GM23338 (cell line): ENCODE results near the gene LCLAT1.

ENCODE experiments used
- CREB1 ChIP-seq: fragments of 250-450 bp; sonication (Bioruptor Pico); IDR thresholded peaks from 2 replicates; pipeline ENCODE4 v1.5.0; 2020; ENCODE audit warnings: low read depth, mild to moderate bottlenecking, moderate library complexity
- CTCF ChIP-seq, 2 experiments: fragments of 200-600 bp in 1 of 2; sonication (generic) in 1 of 2; conservative IDR thresholded peaks; 2 replicates each; pipeline versions ENCODE4 v1.5.1 to v1.6.1; 2016 to 2017; ENCODE audit warnings: antibody characterized with exemption in 2 of 2, low read depth in 2 of 2, mild to moderate bottlenecking in 2 of 2, moderate library complexity in 1 of 2
- ETS1 ChIP-seq: IDR thresholded peaks from 2 replicates; pipeline ENCODE4 v1.6.1; 2016; ENCODE audit warnings: antibody characterized with exemption
- EZH2 ChIP-seq: fragments of 200-600 bp; sonication (generic); IDR thresholded peaks from one replicate; pipeline ENCODE4 v1.8.0; 2017; ENCODE audit warnings: antibody characterized with exemption, mild to moderate bottlenecking, low read depth; ENCODE audit not compliant: unreplicated experiment
- EZH2phosphoT487 ChIP-seq: fragments of 200-600 bp; sonication (generic); IDR thresholded peaks from one replicate; pipeline ENCODE4 v1.8.1; 2018; ENCODE audit warnings: antibody characterized with exemption; ENCODE audit not compliant: unreplicated experiment
- NANOG ChIP-seq: IDR thresholded peaks from 2 replicates; pipeline ENCODE4 v1.6.1; 2016; ENCODE audit warnings: antibody characterized with exemption, borderline replicate concordance
- POLR2AphosphoS5 ChIP-seq: IDR thresholded peaks from 2 replicates; pipeline ENCODE4 v1.6.1; 2016; ENCODE audit warnings: antibody characterized with exemption, low read depth
- REST ChIP-seq: IDR thresholded peaks from one replicate; pipeline ENCODE4 v1.6.1; 2018; ENCODE audit warnings: antibody characterized with exemption; ENCODE audit not compliant: unreplicated experiment

GRCh38 chr2:30675758-30676157 lies 228.7 kb downstream of the LCLAT1 start:
- TF ChIP-seq CTCF (conservative IDR thresholded peaks at IDR 0.05; ENCODE audit: low read depth in 2 of 2): no peak
- no peak for TF ChIP-seq POLR2AphosphoS5
- TF ChIP-seq NANOG: no peak
- no peak for TF ChIP-seq ETS1
- TF ChIP-seq REST: no peak
- no peak for TF ChIP-seq EZH2phosphoT487
- no peak for TF ChIP-seq EZH2
- no peak for TF ChIP-seq CREB1 (CRISPR knock-in tag)
